Measurements from ENCODE around the gene FRA10AC1. TPM values are rescaled to one million over a fixed set of nuclear protein-coding genes. Genes with fewer than 3 reads are reported as not detected.

Gene FRA10AC1
- total RNA-seq, 1 donor from 2014 or later: 27.0 TPM

- Mint-ChIP-seq H3K36me3 (peaks cover 36% of the 10 kb centered on the region), H3K27ac (no peak overlapping the region), H3K9me3 (no peaks in the 10 kb centered on the region), H3K4me1 (peaks cover 6% of the 10 kb centered on the region), H3K4me3 (no peak overlapping the region), H3K27me3 (ENCODE audit: low read depth) (no peaks in the 10 kb centered on the region)
- TF ChIP-seq CTCF (IDR thresholded peaks at IDR 0.05; ENCODE audit: unreplicated experiment): no peak
- no peak for DNase-seq (ENCODE audit: low spot score in 2 of 2, unreplicated experiment in 2 of 2)
These were observed 30.2 kb downstream of the FRA10AC1 start for GRCh38 chr10:93672022-93672678.

GRCh38 chr10:93671042-93671441 is 31.4 kb downstream of the FRA10AC1 start:
- DNase-seq (ENCODE audit: low spot score in 2 of 2, unreplicated experiment in 2 of 2): no peak
- Mint-ChIP-seq H3K9me3 (peaks cover 3% of the 10 kb centered on the region), H3K27ac (no peak overlapping the region), H3K4me1 (no peaks in the 10 kb centered on the region), H3K4me3 (no peak overlapping the region), H3K27me3 (ENCODE audit: low read depth) (no peaks in the 10 kb centered on the region), H3K36me3 (peaks cover 42% of the 10 kb centered on the region)
- TF ChIP-seq CTCF (IDR thresholded peaks at IDR 0.05; ENCODE audit: unreplicated experiment): no peak

- no peak overlapping the region for H3K27ac Mint-ChIP-seq
- TF ChIP-seq CTCF (IDR thresholded peaks at IDR 0.05; ENCODE audit: unreplicated experiment): no peak
These were observed 32.0 kb downstream of the FRA10AC1 start for GRCh38 chr10:93670372-93670771.

GRCh38 chr10:93667795-93668194 is 34.6 kb downstream of the FRA10AC1 start:
- DNase-seq (ENCODE audit: low spot score in 2 of 2, unreplicated experiment in 2 of 2): no peak
- H3K4me1 Mint-ChIP-seq: no peaks in the 10 kb centered on the region
- peaks cover 45% of the 10 kb centered on the region for H3K36me3 Mint-ChIP-seq
- no peaks in the 10 kb centered on the region for H3K27me3 Mint-ChIP-seq (ENCODE audit: low read depth)
- no peak overlapping the region for H3K27ac Mint-ChIP-seq
- H3K9me3 Mint-ChIP-seq: peaks cover 4% of the 10 kb centered on the region
- TF ChIP-seq CTCF (IDR thresholded peaks at IDR 0.05; ENCODE audit: unreplicated experiment): no peak
- no peak overlapping the region for H3K4me3 Mint-ChIP-seq

More at GRCh38 chr10:93670372-93670771, 32.0 kb downstream of the FRA10AC1 start:
- DNase-seq (ENCODE audit: low spot score in 2 of 2, unreplicated experiment in 2 of 2): no peak
- no peaks in the 10 kb centered on the region for H3K27me3 Mint-ChIP-seq (ENCODE audit: low read depth)
- peaks cover 4% of the 10 kb centered on the region for H3K9me3 Mint-ChIP-seq
- no peaks in the 10 kb centered on the region for H3K4me1 Mint-ChIP-seq
- H3K4me3 Mint-ChIP-seq: no peak overlapping the region
- H3K36me3 Mint-ChIP-seq: peaks cover 47% of the 10 kb centered on the region

- no peak overlapping the region for H3K4me3 Mint-ChIP-seq
- peaks cover 4% of the 10 kb centered on the region for H3K9me3 Mint-ChIP-seq
- no peak for TF ChIP-seq CTCF (IDR thresholded peaks at IDR 0.05; ENCODE audit: unreplicated experiment)
- no peaks in the 10 kb centered on the region for H3K4me1 Mint-ChIP-seq
- no peak for DNase-seq (ENCODE audit: low spot score in 2 of 2, unreplicated experiment in 2 of 2)
- no peak overlapping the region for H3K27ac Mint-ChIP-seq
- no peaks in the 10 kb centered on the region for H3K27me3 Mint-ChIP-seq (ENCODE audit: low read depth)
- peaks cover 48% of the 10 kb centered on the region for H3K36me3 Mint-ChIP-seq
These were observed 36.4 kb downstream of the FRA10AC1 start for GRCh38 chr10:93666030-93666429.
